Inferior parietal cortex (tissue), 1 donor: Measurements from ENCODE around the gene TFIP11.
A peak's percentile ranks its signal among the peaks of the same experiment; 100 is the strongest.
"Not testable (repeated sequence)": the region's sequence is repeated elsewhere in the genome, so short reads cannot be mapped to it uniquely, and the experiment has no call there.

Source experiments
- DNase-seq: peaks from one replicate; pipeline ENCODE4 v3.0.0-alpha.2; 2016; ENCODE audit errors: extremely low spot score

The TFIP11 gene

DNA sequence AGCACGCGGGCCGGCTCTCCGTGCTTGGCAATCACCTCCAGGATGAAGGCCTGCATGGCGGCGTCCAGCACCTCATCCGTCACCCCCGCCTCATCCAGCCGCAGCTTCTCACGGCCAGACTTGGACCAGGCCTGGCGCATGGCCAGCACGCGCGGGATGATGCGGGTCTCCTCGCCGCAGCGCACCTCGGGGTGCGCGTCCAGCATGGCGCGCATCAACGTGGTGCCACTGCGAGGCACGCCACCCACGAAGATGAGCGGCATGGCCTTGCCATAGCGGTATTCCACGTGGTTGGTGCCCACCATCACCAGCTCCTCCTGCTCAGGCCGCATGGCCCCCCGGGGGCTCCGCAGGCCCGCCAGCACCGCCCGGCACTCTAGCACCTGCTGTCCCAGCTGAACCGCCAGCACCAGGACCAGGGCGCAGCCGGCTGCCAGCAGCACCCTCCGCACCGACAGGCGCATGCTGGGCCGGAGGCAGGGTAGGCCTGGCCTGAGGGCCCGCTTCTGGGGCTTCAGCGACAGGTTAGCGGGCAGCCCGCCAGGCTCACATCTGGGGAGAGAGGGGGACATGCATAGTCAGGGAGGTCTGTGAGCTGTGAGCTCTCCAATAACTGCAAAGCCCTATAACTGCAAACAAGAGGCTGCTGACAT is 29.0 kb upstream of the TFIP11 start:
- DNase-seq, result no peak

DNA sequence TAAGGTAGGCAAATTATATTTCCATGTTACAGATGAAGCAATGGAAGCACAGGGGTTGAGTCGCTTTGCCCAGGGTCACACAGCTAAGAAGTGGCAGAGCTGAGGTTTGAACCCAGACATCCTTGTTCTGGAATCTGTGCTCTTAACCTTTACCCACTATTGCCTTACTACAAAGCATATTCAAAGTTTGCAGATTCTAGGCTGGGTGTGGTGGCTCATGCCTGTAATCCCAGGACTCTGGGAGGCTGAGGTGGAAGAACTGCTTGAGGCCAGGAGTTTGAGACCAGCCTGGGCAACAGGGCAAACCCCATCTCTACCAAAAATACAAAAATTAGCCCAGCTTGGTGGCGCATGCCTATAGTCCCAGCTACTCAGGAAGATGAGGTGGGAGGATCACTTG is 27.8 kb upstream of the TFIP11 start:
- no peak for DNase-seq

DNA sequence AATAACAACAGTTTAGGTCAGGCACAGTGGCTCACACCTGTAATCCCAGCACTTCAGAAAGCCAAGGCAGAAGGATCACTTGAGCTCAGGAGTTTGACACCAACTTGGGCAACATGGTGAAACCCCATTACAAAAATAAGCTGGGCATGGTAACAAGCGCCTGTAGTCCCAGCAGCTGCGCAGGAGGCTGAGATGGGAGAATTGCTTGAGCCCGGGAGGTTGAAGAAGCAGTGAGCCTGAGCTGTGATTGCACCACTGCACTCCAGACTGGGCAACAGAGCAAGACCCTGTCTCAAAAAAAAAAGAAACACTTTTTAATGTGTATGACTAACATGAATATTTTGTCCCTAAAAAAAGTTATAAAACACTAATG is 24.5 kb upstream of the TFIP11 start:
- DNase-seq, result no peak

DNA sequence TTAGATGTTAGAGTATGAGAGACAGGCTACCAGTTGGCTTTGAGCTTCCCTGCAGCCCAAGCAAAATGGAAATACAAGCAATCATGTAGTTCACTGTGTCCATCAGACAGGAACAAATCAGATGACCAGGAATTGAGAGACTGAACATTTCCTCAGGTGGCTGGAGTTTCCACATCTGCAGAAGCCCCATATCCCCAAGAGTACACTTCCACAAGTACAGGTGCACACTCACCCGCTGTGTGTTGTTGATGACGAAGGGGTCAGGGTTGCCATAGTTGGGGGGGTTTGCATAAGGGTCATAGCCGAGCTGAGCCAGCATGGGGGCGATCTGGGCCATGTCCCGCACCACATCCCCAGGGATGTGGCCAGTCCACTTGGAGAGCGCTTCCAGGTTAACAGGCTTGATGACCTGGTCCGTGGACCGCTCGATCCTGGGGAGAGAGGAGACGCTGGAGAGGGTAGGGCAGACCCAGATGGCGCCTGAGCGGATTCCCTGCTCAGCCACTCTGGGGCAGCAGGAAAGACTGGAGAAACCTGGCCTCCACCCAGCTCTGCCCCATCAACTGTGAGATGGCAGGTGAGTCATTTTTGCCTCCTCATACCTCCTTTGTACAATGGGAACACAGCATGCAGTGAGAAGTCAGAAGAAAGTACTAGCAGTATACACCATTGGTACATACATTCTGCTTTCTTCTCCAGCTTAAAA is 23.9 kb upstream of the TFIP11 start:
- DNase-seq, result no peak

DNA sequence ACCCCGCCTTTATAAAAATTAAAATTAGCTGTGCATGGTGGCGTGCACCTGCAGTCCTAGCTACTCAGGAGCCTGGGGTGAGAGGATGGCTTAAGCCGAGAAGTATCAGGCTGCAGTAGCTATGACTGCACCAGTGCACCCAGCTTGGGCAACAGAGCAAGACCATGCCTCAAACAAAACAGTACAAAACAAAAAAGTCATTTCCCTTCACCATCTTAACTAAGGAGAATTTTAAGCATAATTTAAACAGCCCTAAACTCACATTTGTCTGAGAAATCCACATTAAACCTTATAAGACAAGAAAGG is 23.3 kb upstream of the TFIP11 start:
- no peak for DNase-seq

DNA sequence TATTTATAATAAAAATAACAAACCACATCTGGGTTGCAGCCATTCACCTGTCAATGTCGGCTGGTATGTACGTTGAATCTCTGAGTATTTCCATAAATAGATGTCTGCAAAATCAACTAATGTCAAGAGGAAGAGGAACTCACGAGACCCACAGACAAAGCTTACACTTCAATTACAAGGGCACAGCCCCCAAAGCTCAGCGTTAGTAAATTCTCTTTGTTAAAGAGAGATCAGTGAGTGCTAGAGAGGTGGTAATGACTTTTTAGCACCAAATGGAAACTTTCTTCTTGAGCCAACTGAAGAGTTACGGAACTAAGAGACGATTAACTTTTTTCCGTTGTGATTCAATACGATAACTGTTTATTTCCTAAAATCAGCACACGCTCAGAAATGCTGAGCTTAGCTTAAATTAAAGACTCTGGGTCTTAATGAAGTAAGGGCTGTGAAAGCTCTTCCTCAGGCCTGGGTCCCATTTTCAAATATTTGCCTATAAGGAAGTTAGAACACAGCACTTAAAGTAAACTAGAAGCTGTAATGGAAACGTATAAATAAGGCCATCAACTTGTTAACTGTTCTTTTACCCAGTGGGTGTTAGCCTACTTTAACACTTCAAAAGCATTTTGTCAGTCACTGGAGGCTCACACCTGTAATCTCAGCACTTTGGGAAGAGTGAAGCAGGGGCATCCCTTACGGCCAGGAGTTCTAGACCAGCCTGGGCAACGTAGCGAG is 22.8 kb upstream of the TFIP11 start:
- DNase-seq, result no peak

- no peak for DNase-seq
These were observed 22.0 kb upstream of the TFIP11 start for GRCh38 chr22:26534171-26534855.

DNA sequence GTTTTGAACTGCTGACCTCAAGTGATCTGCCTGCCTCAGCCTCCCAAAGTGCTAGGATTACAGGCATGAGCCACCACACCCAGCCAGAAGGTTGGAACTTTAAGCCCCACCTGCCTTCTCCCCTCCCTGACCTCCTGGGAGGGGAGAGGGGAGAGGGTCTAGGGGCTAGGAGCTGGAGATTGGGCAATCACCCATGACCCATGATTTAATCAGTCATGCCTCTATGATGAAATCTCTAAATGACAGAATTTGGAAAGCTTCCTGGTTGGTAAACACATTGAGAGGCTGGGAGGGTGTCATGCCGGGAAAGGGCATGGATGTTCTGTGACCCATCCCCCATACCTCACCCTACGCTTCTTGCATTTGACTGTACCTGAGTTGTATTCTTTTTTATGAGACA is 17.1 kb upstream of the TFIP11 start:
- DNase-seq, result no peak

GRCh38 chr22:26528518-26528917 is 16.2 kb upstream of the TFIP11 start:
- not testable (repeated sequence) for DNase-seq

DNA sequence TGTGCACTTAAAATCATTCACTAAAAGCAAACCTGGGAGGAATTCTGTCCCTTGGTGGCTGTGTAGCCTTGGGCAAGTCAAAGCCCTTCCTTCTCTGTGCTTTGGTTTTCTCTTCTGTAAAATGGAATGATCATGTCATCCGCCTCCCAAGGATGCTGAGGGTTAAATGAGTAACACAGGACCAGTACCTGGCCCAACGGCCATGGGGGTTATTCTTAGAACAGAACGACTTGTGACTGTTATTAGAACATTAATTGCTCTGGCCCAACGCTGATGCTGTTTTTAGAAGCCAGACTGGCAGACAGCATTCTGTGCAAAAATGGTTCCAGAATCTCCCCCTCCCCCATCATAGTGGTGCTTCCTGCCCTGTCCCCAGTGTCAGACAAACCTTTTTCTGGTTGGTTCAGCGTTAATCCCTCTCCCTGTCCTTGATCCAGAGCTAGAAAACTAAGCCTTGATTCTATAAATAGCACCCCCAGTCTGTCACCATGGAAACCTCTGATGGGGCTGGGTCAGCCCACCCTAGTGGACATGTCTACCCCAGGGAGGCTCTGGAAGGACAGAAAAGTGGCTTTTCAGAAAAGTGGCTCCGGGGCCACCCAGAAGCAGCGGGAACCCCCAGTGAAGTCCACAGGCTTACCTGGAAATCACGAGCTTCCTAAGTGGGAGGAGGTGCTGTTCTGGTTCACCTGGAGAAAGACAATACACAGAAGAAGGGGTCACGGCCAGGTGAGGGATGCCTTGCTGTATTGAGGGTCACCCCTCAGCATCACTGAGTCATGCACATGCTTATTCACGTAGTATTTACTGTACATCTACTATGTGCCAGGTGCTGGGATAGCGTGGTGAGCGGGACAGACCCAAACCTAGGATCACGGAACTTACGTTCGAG is 15.5 kb upstream of the TFIP11 start:
- no peak for DNase-seq

DNA sequence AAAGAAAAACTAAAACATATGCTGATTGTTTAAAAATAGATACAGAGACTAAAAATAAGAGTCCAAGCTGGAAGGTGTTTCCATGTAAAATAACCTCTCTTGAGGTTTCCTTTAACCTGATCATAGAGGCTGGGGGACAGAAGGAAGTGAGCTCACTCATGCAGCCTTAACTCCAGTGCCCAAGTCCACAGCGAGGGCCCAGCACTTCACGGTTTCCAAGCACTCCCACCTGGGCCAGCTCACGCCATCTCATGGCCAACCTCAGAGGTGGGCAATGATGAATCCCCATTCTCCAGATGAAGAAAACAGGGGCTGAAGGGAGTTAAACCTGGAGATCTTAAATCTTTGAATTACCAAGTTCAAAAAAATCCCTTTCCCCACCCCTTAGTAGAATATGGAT is 14.9 kb upstream of the TFIP11 start:
- DNase-seq, result no peak

GRCh38 chr22:26525946-26526564 is 13.8 kb upstream of the TFIP11 start:
- peak; percentile 39 for DNase-seq

- DNase-seq, result no peak
These were observed 12.6 kb upstream of the TFIP11 start for GRCh38 chr22:26524870-26525269.

DNA sequence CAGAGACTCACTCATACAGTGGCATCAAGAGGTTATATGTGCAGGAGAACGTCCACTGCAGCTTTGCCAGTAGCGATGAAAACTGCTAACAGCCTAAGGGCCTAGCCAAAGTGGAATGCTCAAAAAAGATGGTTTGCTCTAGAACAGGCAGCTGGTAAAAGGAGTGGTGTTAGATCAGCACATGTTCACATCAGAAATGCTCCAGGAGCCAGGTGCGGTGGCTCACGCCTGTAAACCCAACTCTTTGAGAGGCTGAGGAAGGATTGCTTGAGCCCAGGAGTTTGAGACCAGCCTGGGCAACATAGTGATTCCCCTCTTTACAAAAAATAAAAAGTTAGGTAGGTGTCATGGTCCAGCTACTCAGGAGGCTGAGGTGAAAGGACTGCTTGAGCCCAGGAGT is 10.3 kb upstream of the TFIP11 start:
- DNase-seq, result no peak

DNA sequence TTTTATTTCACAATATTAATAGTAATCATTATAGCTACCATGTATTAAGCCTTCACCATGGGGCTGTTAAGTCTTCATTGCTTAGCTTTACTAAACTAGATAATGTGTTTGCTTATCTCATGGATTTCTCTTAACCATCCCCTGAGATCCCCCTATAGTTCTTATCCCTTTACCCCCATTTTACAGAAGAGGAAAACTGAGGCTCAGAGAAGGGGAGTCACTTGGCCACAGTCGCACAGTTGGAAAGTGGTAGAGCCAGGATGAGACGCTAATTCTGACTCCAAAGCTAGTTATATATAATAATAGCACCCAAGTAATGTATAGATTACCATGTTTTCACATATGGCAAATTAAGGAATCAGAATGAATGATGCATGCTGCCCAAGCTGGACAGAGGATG is 9.7 kb upstream of the TFIP11 start:
- DNase-seq, result no peak

GRCh38 chr22:26517429-26517828 is 5.2 kb upstream of the TFIP11 start:
- no peak for DNase-seq

- no peak for DNase-seq
These were observed 4.2 kb upstream of the TFIP11 start for GRCh38 chr22:26516503-26516902.

- DNase-seq, result peak; percentile 54
These were observed 3.7 kb upstream of the TFIP11 start for GRCh38 chr22:26515931-26516330.

GRCh38 chr22:26514419-26515161 is 2.3 kb upstream of the TFIP11 start:
- no peak for DNase-seq

DNA sequence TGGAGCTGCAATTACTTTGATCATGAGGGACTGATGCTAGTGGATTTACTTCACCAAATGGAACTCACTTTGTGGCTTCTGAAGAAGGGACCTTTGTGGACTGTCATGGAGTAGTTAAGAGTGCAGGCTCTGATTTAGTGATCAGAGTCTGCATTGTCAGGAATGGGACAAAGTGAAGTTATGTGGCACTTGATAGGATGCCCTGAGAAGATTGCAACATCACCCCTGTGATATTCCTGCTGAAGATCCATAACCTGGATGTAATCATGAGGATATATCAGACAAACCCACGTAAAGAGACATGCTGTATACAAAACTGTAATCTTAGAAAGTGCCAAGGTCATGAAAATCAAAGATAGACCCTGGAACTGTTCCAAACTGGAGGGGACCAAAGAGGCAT is 1.6 kb upstream of the TFIP11 start:
- DNase-seq, result no peak

DNA sequence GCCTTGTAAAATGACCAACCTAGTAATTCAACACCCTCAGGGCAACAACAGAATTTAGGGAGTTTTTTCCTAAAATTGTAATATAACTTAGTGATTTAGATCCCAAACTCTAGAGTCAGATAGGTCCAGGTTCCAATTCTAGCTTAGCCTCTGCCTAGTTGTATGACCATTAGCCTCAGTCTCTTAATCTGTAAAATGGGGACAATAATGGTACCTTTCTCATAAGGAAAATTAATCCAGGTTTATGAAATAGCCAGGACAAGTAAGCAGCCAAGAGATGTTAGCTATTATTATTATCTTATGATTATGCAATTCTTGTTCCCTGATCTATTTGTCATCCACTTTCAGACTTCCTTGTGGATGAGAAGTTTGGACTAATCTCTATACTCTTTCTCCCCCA is 4.1 kb downstream of the TFIP11 start:
- DNase-seq, result no peak
